Neutrophil (primary cell): ENCODE data around the gene CHRNB2.

Source experiments
- H3K27ac ChIP-seq: fragments of 200-600 bp; sonication (generic); 2 replicates; pipeline ENCODE4 v1.5.1; 2016; ENCODE audit warnings: mild to moderate bottlenecking, moderate library complexity
- H3K27me3 ChIP-seq: fragments of 200-600 bp; sonication (generic); 2 replicates; pipeline ENCODE4 v1.6.0; 2016; ENCODE audit warnings: mild to moderate bottlenecking
- H3K36me3 ChIP-seq: fragments of 200-600 bp; sonication (generic); 2 replicates; pipeline ENCODE4 v1.5.1; 2017
- H3K4me1 ChIP-seq, 2 experiments: fragments of 200-600 bp in 1 of 2; sonication (generic) in 1 of 2; 1 replicate in 1 of 2; 2 replicates in 1 of 2; pipeline versions ENCODE4 v1.5.1 to v1.6.1; 2013 to 2016; ENCODE audit warnings: low read depth in 1 of 2, low read length in 1 of 2, mild to moderate bottlenecking in 1 of 2, moderate library complexity in 1 of 2; ENCODE audit not compliant: control insufficient read depth in 1 of 2, insufficient read depth in 1 of 2
- H3K4me3 ChIP-seq, 2 experiments: fragments of 200-600 bp in 1 of 2; sonication (generic) in 1 of 2; 1 replicate in 1 of 2; 2 replicates in 1 of 2; pipeline ENCODE4 v1.5.1; 2013 to 2016; ENCODE audit warnings: low read depth in 1 of 2, low read length in 1 of 2, mild to moderate bottlenecking in 1 of 2, moderate library complexity in 1 of 2
- H3K9me3 ChIP-seq: fragments of 200-600 bp; sonication (generic); 2 replicates; pipeline ENCODE4 v1.5.1; 2016
- CTCF ChIP-seq: fragments of 200-600 bp; sonication (generic); IDR thresholded peaks from 2 replicates; pipeline ENCODE4 v1.5.1; 2016; ENCODE audit warnings: antibody characterized with exemption

Gene CHRNB2

GRCh38 chr1:154598871-154599635 lies 31.5 kb downstream of the CHRNB2 start:
- Histone ChIP-seq H3K4me3 (no peak overlapping the region), H3K9me3 (no peaks in the 10 kb centered on the region), H3K27me3 (no peaks in the 10 kb centered on the region), H3K36me3 (peaks cover 99% of the 10 kb centered on the region), H3K4me1 (peaks cover 20 to 26% of the 10 kb centered on the region in 2 experiments), H3K27ac (peak overlapping the region; percentile 44)
- no peak for TF ChIP-seq CTCF

GRCh38 chr1:154599658-154600057 lies 32.1 kb downstream of the CHRNB2 start:
- peaks cover 26 to 32% of the 10 kb centered on the region in 2 experiments for H3K4me1 ChIP-seq
- H3K36me3 ChIP-seq, result peaks cover 94% of the 10 kb centered on the region
- peak overlapping the region; percentile 44 for H3K27ac ChIP-seq
- no peaks in the 10 kb centered on the region for H3K27me3 ChIP-seq
- H3K9me3 ChIP-seq, result no peaks in the 10 kb centered on the region
- no peak overlapping the region for H3K4me3 ChIP-seq
- no peak for TF ChIP-seq CTCF

GRCh38 chr1:154603317-154603716 lies 35.7 kb downstream of the CHRNB2 start:
- H3K27ac ChIP-seq, result peak overlapping the region; percentile 99
- peaks cover 77% of the 10 kb centered on the region for H3K36me3 ChIP-seq

GRCh38 chr1:154605534-154605933 lies 38.0 kb downstream of the CHRNB2 start:
- H3K36me3 ChIP-seq, result peaks cover 55% of the 10 kb centered on the region
- peak overlapping the region; percentile 99 for H3K27ac ChIP-seq
- peaks cover 70 to 73% of the 10 kb centered on the region in 2 experiments for H3K4me1 ChIP-seq
- no peaks in the 10 kb centered on the region for H3K27me3 ChIP-seq
- H3K4me3 ChIP-seq, result peak overlapping the region; percentile 60 to 87
- no peak for TF ChIP-seq CTCF
- no peaks in the 10 kb centered on the region for H3K9me3 ChIP-seq

More at GRCh38 chr1:154603317-154603716, 35.7 kb downstream of the CHRNB2 start:
- H3K27me3 ChIP-seq, result no peaks in the 10 kb centered on the region
- H3K9me3 ChIP-seq, result no peaks in the 10 kb centered on the region
- no peak overlapping the region for H3K4me3 ChIP-seq
- H3K4me1 ChIP-seq, result peaks cover 51 to 52% of the 10 kb centered on the region in 2 experiments
- TF ChIP-seq CTCF, result no peak

GRCh38 chr1:154607106-154607608 lies 39.6 kb downstream of the CHRNB2 start:
- H3K9me3 ChIP-seq, result no peaks in the 10 kb centered on the region
- TF ChIP-seq CTCF, result no peak
- peaks cover 39% of the 10 kb centered on the region for H3K36me3 ChIP-seq
- H3K27ac ChIP-seq, result peak overlapping the region; percentile 99
- peak overlapping the region; percentile 60 to 87 for H3K4me3 ChIP-seq
- H3K27me3 ChIP-seq, result no peaks in the 10 kb centered on the region
- H3K4me1 ChIP-seq, result peaks cover 80 to 88% of the 10 kb centered on the region in 2 experiments
